ENCODE results near the gene ANKS3.

- no peak for TF ChIP-seq CEBPB (IDR thresholded peaks at IDR 0.05; ENCODE audit: low read depth)
- no peak for TF ChIP-seq SIN3A (IDR thresholded peaks at IDR 0.05; ENCODE audit: low read depth)
- no peak for TF ChIP-seq CTCF (IDR thresholded peaks at IDR 0.05 in 2 of 3, conservative IDR thresholded peaks at IDR 0.05 in 1 of 3; ENCODE audit: borderline replicate concordance in 1 of 3, insufficient read depth in 1 of 3, low read depth in 2 of 3, low read length in 2 of 3)
- no peak for TF ChIP-seq EGR1 (IDR thresholded peaks at IDR 0.05; ENCODE audit: low read depth)
- TF ChIP-seq POLR2A (IDR thresholded peaks at IDR 0.05; ENCODE audit: borderline replicate concordance, extremely low read depth, insufficient read depth, insufficient read length) = no peak
- no peak for TF ChIP-seq EZH2phosphoT487 (IDR thresholded peaks at IDR 0.05; ENCODE audit: borderline replicate concordance)
- TF ChIP-seq ZNF274 (IDR thresholded peaks at IDR 0.05; ENCODE audit: low read depth, low read length) = no peak
- TF ChIP-seq ZFX (IDR thresholded peaks at IDR 0.05) = no peak
- TF ChIP-seq YY1 (IDR thresholded peaks at IDR 0.05; ENCODE audit: extremely low read depth, insufficient replicate concordance, low read depth, low read length) = no peak
These were observed 82.2 kb downstream of the ANKS3 start for GRCh38 chr16:4651827-4652226.
